ENCODE results near the gene AOC3.
"Not testable (repeated sequence)": the region's sequence is repeated elsewhere in the genome, so short reads cannot be mapped to it uniquely, and the experiment has no call there.

Gene AOC3

GRCh38 chr17:42894283-42895184, 43.5 kb downstream of the AOC3 start:
- no peak for DNase-seq (ENCODE audit: low spot score)

- no peak for DNase-seq (ENCODE audit: low spot score)
Measured at GRCh38 chr17:42895185-42895555, 44.2 kb downstream of the AOC3 start.

GRCh38 chr17:42898147-42898811, 47.3 kb downstream of the AOC3 start:
- no peak for DNase-seq (ENCODE audit: low spot score)

- DNase-seq (ENCODE audit: low spot score) = not testable (repeated sequence)
Measured at GRCh38 chr17:42899981-42900380, 49.0 kb downstream of the AOC3 start.

- DNase-seq (ENCODE audit: low spot score) = no peak
Measured at GRCh38 chr17:42900460-42901331, 49.7 kb downstream of the AOC3 start, which contains the start of gene G6PC1. G6PC1 (plus strand) TSS chr17:42900799; CDS start chr17:42900877, 78 bp downstream.

DNA sequence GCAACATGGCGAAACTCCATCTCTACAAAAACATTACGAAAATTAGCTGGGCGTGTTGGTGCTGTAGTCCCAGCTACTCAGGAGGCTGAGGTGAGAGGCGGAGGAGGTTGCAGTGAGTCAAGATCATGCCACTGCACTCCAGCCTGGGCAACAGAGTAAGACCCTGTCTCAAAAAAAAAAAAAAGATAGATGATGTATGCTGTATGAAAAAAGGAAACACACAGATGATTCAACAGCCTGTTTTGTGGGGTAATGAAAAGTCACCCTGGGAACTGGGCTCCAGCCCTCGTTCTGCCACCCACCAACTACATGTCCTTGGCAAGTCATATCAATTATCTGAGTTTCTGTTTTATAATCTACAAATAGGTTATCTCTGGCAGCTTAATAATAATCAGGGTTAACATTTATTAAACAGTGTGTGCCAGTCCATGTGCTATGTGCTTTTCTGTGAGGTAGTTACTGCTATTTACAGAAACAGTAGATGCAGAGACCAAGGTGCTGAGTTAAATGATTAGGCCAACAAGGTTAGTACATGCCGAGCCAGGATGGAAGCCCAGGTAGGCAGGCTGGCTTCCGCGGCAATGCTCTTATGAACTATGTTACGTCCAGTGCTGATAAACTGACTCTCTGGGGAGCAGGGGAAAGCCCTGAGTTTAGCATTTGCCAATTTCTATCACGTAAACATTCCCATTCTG, 50.7 kb downstream of the AOC3 start:
- DNase-seq (ENCODE audit: low spot score) = no peak

- no peak for DNase-seq (ENCODE audit: low spot score)
Measured at GRCh38 chr17:42904110-42904469, 53.1 kb downstream of the AOC3 start.

DNA sequence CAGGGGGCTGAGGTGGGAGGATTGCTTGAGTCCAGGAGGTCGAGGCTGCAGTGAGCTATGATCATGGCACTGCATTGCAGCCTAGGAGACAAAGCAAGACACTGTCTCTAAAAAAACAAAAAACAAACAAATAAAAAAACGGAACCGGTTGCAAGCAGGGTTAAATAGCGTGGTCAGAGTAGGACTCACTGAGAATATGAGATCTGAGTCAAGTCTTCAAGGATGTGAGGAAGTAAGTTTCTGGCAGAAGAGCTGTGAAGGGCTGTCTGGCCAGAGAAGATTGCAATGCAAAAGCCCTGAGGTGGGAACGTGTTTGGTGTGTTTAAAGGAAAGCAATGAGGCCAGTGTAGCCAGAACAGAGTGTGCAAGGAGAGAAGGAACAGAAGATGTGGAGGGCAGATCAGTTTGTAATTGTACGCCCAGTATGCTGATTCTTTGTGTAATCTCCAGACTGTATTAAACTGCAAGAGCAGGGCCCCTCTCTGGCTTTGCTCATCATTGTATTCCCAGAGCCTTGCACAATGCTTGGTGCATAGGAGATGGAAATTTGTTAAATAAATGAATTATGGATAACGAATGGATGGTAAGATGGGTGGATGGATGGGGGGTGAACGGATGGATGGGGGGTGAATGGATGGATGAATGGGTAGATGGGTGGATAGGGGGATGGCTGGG, 55.9 kb downstream of the AOC3 start:
- no peak for DNase-seq (ENCODE audit: low spot score)
